Measurements from ENCODE around the gene CRNKL1.

CRNKL1 gene

DNA sequence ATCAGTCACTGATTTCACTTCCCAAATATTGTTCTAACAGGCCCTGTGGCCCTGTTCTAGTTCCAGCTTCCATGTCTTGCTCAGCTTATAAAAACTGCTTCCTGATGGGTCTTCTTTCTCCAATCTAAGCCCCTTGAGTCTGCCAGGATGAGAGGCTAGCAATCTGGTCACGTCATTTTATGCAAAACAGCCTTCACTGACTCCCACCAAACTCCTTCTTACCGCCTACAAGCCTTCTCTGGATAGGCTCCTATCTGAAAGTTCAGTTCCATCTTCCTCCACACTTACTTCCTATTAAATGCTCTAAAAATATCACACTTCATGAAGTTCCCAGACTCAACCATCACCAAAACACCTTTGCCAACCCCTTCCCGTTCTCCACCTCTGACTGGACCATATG, 15.5 kb downstream of the CRNKL1 start:
- Histone ChIP-seq H3K27ac (ENCODE audit: low read depth, low read length) (no peak overlapping the region), H3K4me2 (ENCODE audit: low read depth, low read length, poor library complexity, severe bottlenecking) (no peak overlapping the region), H3K9me3 (ENCODE audit: insufficient read depth, low read length) (no peaks in the 10 kb centered on the region), H2AFZ (ENCODE audit: low read depth, low read length, severe bottlenecking) (no peak overlapping the region), H3K36me3 (ENCODE audit: low read length) (peaks cover 44% of the 10 kb centered on the region), H3K79me2 (ENCODE audit: insufficient read depth, low read length) (no peaks in the 10 kb centered on the region), H4K20me1 (ENCODE audit: low read depth, low read length) (0 out of 2 replicates have a peak, but pooled peaks cover 3% of the 10 kb centered on the region), H3K9ac (ENCODE audit: low read length) (no peak overlapping the region), H3K4me3 (ENCODE audit: insufficient read depth, low read length, poor library complexity, severe bottlenecking) (no peak overlapping the region), H3F3A (ENCODE audit: insufficient read depth) (peaks cover 8% of the 10 kb centered on the region; the same call in 1 of the 2 replicates), H3K9me2 (replicated peaks; ENCODE audit: insufficient read depth, low read length) (no peaks in the 10 kb centered on the region), H3K27me3 (ENCODE audit: low read length) (no peaks in the 10 kb centered on the region)
- no peak for TF ChIP-seq EZH2phosphoT487 (conservative IDR thresholded peaks at IDR 0.05; ENCODE audit: low read length)
- TF ChIP-seq, protein P1, sequence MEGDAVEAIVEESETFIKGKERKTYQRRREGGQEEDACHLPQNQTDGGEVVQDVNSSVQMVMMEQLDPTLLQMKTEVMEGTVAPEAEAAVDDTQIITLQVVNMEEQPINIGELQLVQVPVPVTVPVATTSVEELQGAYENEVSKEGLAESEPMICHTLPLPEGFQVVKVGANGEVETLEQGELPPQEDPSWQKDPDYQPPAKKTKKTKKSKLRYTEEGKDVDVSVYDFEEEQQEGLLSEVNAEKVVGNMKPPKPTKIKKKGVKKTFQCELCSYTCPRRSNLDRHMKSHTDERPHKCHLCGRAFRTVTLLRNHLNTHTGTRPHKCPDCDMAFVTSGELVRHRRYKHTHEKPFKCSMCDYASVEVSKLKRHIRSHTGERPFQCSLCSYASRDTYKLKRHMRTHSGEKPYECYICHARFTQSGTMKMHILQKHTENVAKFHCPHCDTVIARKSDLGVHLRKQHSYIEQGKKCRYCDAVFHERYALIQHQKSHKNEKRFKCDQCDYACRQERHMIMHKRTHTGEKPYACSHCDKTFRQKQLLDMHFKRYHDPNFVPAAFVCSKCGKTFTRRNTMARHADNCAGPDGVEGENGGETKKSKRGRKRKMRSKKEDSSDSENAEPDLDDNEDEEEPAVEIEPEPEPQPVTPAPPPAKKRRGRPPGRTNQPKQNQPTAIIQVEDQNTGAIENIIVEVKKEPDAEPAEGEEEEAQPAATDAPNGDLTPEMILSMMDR (IDR thresholded peaks at IDR 0.05; ENCODE audit: insufficient read depth, low read length, poor library complexity, severe bottlenecking): no peak

DNA sequence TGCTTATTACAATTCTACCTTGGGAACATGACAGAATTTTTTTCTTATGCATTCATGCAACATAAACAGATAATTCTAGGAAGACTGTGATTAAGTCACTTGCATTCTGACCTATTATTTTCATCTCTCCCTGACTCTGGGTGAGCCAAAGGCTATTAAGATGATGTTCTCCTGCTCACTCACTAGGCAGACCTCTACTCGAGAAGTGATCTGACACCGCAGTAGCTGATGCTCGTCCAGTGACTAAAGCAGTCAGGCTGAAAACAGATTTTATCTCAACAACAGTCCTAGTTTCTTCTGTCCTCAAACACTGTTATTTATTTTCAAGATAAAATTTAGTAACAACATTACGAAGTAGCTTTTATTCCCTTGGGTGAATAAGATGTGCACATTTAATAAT, 17.8 kb downstream of the CRNKL1 start:
- Histone ChIP-seq H3K9ac (ENCODE audit: low read length) (no peak overlapping the region), H3K27ac (ENCODE audit: low read depth, low read length) (no peak overlapping the region), H3F3A (ENCODE audit: insufficient read depth) (peaks cover 8% of the 10 kb centered on the region; the same call in 1 of the 2 replicates), H4K20me1 (ENCODE audit: low read depth, low read length) (0 out of 2 replicates have a peak, but pooled peaks cover 7% of the 10 kb centered on the region), H3K27me3 (ENCODE audit: low read length) (no peaks in the 10 kb centered on the region), H3K4me3 (ENCODE audit: insufficient read depth, low read length, poor library complexity, severe bottlenecking) (no peak overlapping the region), H3K4me2 (ENCODE audit: low read depth, low read length, poor library complexity, severe bottlenecking) (no peak overlapping the region), H3K36me3 (ENCODE audit: low read length) (peaks cover 44% of the 10 kb centered on the region), H3K9me3 (ENCODE audit: insufficient read depth, low read length) (no peaks in the 10 kb centered on the region), H3K9me2 (replicated peaks; ENCODE audit: insufficient read depth, low read length) (no peaks in the 10 kb centered on the region), H2AFZ (ENCODE audit: low read depth, low read length, severe bottlenecking) (no peak overlapping the region), H3K79me2 (ENCODE audit: insufficient read depth, low read length) (no peaks in the 10 kb centered on the region)
- TF ChIP-seq EZH2phosphoT487 (conservative IDR thresholded peaks at IDR 0.05; ENCODE audit: low read length): no peak
- TF ChIP-seq, protein P1 (IDR thresholded peaks at IDR 0.05; ENCODE audit: insufficient read depth, low read length, poor library complexity, severe bottlenecking): no peak

DNA sequence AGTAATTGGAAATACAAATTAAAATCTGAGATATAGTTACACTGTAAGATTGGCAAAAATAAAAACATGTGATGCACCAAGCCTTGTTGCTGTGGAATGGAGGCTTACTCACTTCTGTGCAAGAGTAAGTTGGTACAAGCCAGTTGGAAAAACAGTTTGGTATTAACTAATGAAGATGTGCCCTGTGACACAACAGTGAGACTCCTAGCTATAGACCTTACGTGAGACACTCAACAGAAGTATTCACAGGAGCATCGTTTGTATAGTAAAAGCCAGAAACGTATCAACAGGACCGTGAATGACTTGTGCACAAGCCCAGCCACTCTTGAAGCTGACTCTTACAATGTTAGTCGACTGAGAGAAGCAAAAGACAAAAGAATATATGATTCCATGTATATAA, 20.5 kb downstream of the CRNKL1 start:
- no peak overlapping the region for H2AFZ ChIP-seq (ENCODE audit: low read depth, low read length, severe bottlenecking)
- H3K27ac ChIP-seq (ENCODE audit: low read depth, low read length): no peak overlapping the region
- no peak overlapping the region for H3K4me3 ChIP-seq (ENCODE audit: insufficient read depth, low read length, poor library complexity, severe bottlenecking)
- no peak overlapping the region for H3K9ac ChIP-seq (ENCODE audit: low read length)
- no peaks in the 10 kb centered on the region for H3K9me2 ChIP-seq (replicated peaks; ENCODE audit: insufficient read depth, low read length)
- H3K9me3 ChIP-seq (ENCODE audit: insufficient read depth, low read length): no peaks in the 10 kb centered on the region
- no peaks in the 10 kb centered on the region for H3K27me3 ChIP-seq (ENCODE audit: low read length)
- H3F3A ChIP-seq (ENCODE audit: insufficient read depth): peaks cover 8% of the 10 kb centered on the region; the same call in 1 of the 2 replicates
- TF ChIP-seq EZH2phosphoT487 (conservative IDR thresholded peaks at IDR 0.05; ENCODE audit: low read length): no peak
- TF ChIP-seq, protein P1 (IDR thresholded peaks at IDR 0.05; ENCODE audit: insufficient read depth, low read length, poor library complexity, severe bottlenecking): no peak
- H3K79me2 ChIP-seq (ENCODE audit: insufficient read depth, low read length): no peaks in the 10 kb centered on the region
- H4K20me1 ChIP-seq (ENCODE audit: low read depth, low read length): 0 out of 2 replicates have a peak, but pooled peaks cover 7% of the 10 kb centered on the region
- no peak overlapping the region for H3K4me2 ChIP-seq (ENCODE audit: low read depth, low read length, poor library complexity, severe bottlenecking)
- H3K36me3 ChIP-seq (ENCODE audit: low read length): peaks cover 43% of the 10 kb centered on the region
